ENCODE measurements around the gene IGLL1.
"Not testable (repeated sequence)": the region's sequence is repeated elsewhere in the genome, so short reads cannot be mapped to it uniquely, and the experiment has no call there.

IGLL1 gene

DNA sequence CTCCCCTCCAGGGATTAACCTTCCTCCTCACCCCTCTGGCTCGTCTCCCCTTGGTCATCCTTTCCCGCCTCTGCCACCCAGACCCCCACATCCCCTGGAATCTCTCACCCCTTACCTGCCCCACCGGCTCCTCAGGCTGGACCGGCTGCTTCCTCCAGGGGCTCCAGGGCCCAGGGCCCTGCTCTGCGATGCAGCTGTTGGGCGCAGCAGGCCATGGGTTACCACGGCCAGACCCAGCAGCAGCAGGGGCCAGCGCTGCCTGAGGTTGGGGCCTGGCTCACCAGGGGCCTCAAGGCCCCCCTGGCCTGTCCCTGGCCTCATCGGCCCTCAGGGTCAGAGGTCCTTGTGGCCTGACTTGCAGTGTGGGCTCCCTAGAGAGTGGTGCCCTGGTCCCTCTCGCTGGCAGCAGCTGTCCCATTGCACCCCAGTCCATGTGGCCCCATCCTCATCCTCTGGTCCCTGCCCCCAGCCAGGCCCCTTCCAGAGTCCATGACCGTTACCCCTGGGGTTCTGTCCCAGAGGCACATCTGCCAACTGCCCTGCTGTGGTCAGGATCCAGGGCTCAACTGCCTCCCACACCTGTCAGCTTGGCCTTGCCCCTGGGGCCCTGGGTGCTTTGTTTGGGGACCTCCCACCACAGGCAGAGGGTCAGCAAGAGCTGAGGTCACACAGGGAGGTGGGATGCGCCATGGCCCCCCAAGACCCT, at the start of gene IGLL1:
Gene IGLL1, minus strand, starts transcription at position 421 of the 706 bp plus-strand sequence. Its CDS starts 100 bp downstream, at position 321.
- no peak within 1 kb of the TSS for H3K4me3 ChIP-seq (ENCODE audit: low read length)
- H3K9me3 ChIP-seq (ENCODE audit: control insufficient read depth, low read length) = no peaks in the 10 kb centered on the region
- no peaks in the 10 kb centered on the region for H3K36me3 ChIP-seq (ENCODE audit: control insufficient read depth, insufficient read depth, low read length)
- no peaks in the 10 kb centered on the region for H3K27me3 ChIP-seq (ENCODE audit: control insufficient read depth, insufficient read depth, low read length)
- H3K4me1 ChIP-seq (ENCODE audit: control insufficient read depth, insufficient read depth, low read length) = no peaks in the 10 kb centered on the region
- H3K9ac ChIP-seq (ENCODE audit: low read length) = no peak within 1 kb of the TSS

DNA sequence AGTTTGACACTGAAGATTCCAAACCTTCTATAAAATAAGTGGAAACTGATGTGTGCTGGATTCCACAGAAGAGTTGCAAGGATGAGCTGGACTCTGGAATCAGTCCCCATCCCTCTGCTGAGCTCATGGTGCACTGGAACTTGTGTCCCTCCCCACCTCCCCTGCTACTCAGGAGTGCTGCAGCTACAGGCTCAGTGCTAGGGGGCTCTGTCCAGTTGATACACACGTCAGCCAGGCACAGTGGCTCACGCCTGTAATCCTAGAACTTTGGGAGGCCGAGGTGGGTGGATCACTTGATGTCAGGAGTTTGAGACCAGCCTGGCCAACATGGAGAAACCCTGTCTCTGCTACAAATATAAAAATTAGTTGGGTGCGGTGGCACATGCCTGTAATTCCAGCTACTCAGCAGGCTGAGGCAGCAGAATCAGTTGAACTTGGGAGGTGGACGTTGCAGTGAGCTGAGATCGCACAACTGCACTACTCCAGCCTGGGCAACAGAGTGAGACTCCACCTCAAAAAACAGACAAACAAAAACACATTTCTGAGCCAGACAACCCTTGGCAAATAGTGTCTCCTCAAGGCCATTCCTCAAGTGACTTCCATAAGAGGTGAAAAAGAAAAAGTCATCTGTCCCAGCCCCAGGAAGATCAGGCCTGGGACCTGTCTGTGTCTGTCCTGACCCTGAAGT, 48.1 kb upstream of the IGLL1 start:
- H3K27me3 ChIP-seq (ENCODE audit: control insufficient read depth, insufficient read depth, low read length); H3K9ac ChIP-seq (ENCODE audit: low read length); H3K36me3 ChIP-seq (ENCODE audit: control insufficient read depth, insufficient read depth, low read length); H3K4me3 ChIP-seq (ENCODE audit: low read length); H3K9me3 ChIP-seq (ENCODE audit: control insufficient read depth, low read length); H3K4me1 ChIP-seq (ENCODE audit: control insufficient read depth, insufficient read depth, low read length): not testable (repeated sequence)

DNA sequence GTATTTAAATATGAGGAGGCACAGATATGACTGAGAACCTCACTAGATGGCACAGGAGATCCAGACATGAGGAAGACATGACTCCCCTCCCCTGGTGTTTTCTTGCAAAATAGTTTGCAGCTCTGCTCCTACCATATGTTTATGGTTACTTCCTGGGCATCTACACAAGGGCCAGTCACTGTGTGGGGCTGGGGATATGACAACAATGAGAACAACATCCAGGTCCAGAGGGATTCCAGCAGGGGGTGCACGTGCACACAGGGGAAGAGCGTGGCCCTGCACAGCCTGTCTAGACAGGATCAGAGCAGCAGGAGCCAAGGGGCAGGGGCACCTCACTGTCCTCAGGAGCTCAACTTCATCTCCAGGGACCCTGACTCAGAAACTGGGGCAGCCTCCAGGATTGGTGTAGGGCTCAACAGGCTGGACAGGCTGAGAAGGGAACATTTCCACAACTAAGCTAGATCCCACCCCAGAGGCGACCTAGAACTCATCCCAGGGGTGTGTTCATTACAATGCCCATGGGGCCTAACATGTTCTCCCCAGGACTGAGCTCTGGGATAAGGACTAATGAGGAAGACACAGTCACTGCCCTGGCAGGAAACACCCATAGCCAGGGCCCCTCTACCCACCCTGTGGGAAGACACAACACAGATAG, 47.4 kb upstream of the IGLL1 start:
- not testable (repeated sequence) for H3K9me3 ChIP-seq (ENCODE audit: control insufficient read depth, low read length); H3K36me3 ChIP-seq (ENCODE audit: control insufficient read depth, insufficient read depth, low read length); H3K4me3 ChIP-seq (ENCODE audit: low read length); H3K27me3 ChIP-seq (ENCODE audit: control insufficient read depth, insufficient read depth, low read length); H3K9ac ChIP-seq (ENCODE audit: low read length); H3K4me1 ChIP-seq (ENCODE audit: control insufficient read depth, insufficient read depth, low read length)

DNA sequence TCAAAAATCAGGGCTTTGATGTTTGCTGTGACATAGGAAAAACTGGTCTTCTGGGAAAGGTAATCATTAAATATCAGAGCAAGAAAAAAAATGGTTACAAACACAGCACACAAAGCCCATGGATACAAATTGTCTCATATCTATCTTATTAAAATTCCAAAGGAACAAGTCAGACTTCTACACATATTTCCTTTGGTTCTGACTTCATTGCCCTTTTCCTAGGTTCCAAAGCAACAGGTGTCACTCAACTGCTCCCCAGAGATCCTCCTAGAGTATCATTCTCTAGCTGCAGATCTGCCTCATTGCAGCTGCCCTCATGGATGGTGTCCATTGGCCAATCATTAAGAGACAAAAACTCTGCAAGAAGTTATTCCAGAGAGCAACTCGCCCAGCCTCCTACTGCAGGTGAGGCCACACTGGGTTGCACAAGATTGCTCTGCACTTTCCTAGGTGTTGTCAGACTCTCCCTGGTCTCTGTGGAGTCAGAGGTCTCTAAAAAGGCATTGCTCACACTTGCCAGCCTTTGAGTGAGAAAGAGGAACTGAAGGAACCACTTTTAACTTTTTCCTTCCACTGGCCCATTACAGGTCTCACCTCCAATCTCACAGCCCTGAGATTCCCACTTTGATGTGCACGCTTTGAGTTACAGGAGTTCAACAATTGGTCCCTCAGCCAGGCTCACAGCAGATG, 46.3 kb upstream of the IGLL1 start:
- no peaks in the 10 kb centered on the region for H3K9me3 ChIP-seq (ENCODE audit: control insufficient read depth, low read length)
- H3K4me1 ChIP-seq (ENCODE audit: control insufficient read depth, insufficient read depth, low read length) = no peaks in the 10 kb centered on the region
- no peaks in the 10 kb centered on the region for H3K36me3 ChIP-seq (ENCODE audit: control insufficient read depth, insufficient read depth, low read length)
- H3K9ac ChIP-seq (ENCODE audit: low read length) = no peak overlapping the region
- no peaks in the 10 kb centered on the region for H3K27me3 ChIP-seq (ENCODE audit: control insufficient read depth, insufficient read depth, low read length)
- H3K4me3 ChIP-seq (ENCODE audit: low read length) = no peak overlapping the region

DNA sequence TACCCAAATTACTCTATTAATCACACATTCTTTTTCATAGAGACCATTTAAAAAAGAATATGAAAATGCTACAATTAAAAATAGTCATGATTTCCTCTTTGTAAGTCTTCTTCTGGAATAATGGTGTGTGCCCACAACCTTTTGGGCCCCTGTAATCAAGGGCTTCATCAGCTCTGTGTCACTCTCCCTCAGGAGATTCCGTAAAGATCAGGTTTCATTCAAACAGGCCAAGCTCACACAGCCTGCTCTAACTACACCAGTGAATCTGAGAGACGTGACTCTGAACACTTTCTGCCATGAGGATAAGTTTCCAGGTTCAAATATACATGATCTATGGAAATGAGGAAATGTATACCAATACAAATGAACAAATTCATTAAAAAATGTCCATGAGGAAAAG, 42.5 kb upstream of the IGLL1 start:
- Histone ChIP-seq H3K9me3 (ENCODE audit: control insufficient read depth, low read length) (no peaks in the 10 kb centered on the region), H3K4me1 (ENCODE audit: control insufficient read depth, insufficient read depth, low read length) (no peaks in the 10 kb centered on the region), H3K9ac (ENCODE audit: low read length) (no peak overlapping the region), H3K27me3 (ENCODE audit: control insufficient read depth, insufficient read depth, low read length) (no peaks in the 10 kb centered on the region), H3K4me3 (ENCODE audit: low read length) (no peak overlapping the region), H3K36me3 (ENCODE audit: control insufficient read depth, insufficient read depth, low read length) (no peaks in the 10 kb centered on the region)

DNA sequence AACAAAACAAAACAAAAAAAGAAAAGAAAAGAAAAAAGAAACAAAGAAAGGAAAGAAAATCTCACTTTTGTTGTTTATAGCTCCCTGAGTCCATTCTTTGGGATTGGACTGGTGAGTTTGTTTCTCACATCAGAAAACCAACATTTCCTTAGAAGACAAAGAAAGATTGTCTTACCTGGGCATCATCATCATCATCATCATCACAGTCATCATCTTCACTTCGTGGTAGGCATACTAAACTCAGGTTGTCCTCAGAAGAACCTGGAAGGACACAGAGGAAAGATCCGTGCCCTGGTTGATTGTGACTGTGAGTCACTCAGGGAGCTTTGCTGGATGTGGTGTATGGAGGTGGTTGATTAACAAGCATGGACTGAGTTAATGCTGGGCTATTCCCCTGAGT, 41.8 kb upstream of the IGLL1 start:
- H3K4me3 ChIP-seq (ENCODE audit: low read length); H3K36me3 ChIP-seq (ENCODE audit: control insufficient read depth, insufficient read depth, low read length); H3K9ac ChIP-seq (ENCODE audit: low read length); H3K27me3 ChIP-seq (ENCODE audit: control insufficient read depth, insufficient read depth, low read length); H3K4me1 ChIP-seq (ENCODE audit: control insufficient read depth, insufficient read depth, low read length); H3K9me3 ChIP-seq (ENCODE audit: control insufficient read depth, low read length): not testable (repeated sequence)

DNA sequence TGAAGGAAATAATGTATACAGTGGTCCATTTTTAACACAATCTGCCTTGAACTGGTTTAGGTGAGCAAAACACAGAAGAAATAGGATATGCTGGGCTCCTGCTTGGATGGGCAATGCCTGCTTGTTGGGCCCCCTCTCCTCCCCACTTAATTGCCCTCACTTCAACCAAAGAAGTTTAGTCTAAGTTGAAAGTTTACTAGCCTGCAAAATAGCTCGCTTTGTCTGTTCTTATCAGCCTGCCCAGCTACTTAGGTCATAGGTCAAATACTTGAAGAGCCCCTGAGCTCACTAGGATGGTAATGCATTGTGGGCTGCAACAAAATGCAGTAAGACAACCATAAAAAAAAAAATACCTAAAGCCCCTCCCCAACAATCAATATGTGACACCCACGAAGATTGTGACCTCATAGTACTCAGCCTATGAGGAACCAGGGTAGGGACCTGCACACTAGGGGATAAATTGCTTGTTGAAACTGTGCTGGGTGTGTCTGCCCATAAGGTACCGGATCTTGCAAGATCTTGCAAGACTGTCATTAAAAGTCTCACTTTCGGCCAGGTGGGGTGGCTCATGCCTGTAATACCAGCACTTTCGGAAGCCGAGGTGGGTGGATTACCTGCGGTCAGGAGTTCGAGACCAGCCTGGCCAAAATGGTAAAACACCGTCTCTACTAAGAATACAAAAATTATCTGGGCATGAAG, 41.1 kb upstream of the IGLL1 start:
- Histone ChIP-seq H3K9ac (ENCODE audit: low read length) (no peak overlapping the region), H3K9me3 (ENCODE audit: control insufficient read depth, low read length) (no peaks in the 10 kb centered on the region), H3K4me1 (ENCODE audit: control insufficient read depth, insufficient read depth, low read length) (no peaks in the 10 kb centered on the region), H3K4me3 (ENCODE audit: low read length) (no peak overlapping the region), H3K27me3 (ENCODE audit: control insufficient read depth, insufficient read depth, low read length) (no peaks in the 10 kb centered on the region), H3K36me3 (ENCODE audit: control insufficient read depth, insufficient read depth, low read length) (no peaks in the 10 kb centered on the region)

DNA sequence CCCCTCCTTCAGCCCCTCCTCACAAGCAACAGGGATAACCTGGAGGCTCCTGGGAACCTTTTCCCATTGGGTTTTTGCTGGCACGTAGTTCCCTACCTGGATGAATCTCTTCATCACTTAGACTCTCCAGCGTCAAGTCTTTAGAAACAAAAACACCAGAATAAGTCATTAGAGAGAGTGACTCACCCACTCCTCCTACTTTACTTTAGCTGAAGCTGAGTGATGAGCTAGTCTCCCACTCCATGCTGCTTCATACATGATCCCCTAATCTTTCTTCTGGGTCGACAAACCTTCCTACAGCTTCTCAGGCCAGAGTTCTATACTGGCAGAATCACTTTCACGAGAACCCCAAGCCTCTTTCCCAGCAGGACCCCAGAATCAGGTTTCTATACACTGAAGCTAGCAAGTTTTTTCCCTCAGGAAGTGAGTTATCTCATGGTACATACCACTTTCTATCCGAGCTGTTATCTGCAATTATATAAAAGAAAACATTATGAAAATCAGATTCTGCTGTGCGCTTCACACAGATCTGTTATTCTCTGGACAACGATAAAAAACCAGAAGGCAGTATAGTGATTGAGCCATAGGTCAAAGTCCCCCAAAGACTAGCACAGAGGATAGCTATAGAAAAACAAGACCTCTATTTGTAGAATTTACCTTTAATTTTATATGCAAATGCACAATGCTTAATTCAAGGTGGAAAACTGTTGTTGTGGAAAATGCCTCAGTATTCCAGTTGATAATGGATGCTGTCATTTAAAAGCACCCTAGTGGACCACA, 33.3 kb upstream of the IGLL1 start:
- no peak overlapping the region for H3K4me3 ChIP-seq (ENCODE audit: low read length)

DNA sequence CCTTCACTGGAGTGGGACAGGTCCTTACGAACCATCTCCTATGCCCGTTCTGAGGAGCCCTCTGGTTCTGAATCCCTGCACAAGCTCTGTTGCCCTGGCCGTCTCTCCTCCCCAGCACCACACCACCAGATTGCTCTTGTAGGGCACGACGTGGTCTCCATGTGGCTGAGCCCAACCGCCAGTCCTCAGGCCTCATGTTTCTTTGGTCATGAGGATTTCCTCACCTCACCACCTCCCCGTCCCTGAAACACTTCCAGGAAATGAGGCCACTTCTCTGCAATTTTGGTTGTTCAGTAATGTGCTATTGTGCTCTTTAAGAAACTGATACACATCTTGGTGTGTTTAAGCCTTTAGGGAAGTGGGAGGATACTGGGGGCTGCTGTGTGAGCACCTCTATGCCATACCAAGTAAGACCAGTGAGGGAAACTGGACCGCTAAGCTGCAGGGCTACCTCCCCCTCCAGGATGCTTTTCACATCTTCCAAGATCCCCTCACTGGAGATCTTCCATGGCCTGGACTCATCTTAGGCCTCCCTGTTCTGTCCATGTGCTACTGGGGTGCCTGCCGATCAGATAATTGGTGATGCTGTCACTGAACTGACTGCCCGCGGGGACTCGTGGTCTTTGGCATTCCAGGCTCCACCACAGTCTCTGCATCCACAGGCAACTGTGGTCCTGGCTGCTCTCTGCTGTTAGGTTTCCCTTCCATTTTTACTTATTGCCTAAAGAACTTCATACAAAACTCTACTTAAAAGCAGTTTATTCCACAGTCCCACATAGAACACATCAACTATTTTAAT, 30.1 kb upstream of the IGLL1 start:
- H3K36me3 ChIP-seq (ENCODE audit: control insufficient read depth, insufficient read depth, low read length) = no peaks in the 10 kb centered on the region
- no peak overlapping the region for H3K4me3 ChIP-seq (ENCODE audit: low read length)
- H3K4me1 ChIP-seq (ENCODE audit: control insufficient read depth, insufficient read depth, low read length) = no peaks in the 10 kb centered on the region
- no peak overlapping the region for H3K9ac ChIP-seq (ENCODE audit: low read length)
- no peaks in the 10 kb centered on the region for H3K9me3 ChIP-seq (ENCODE audit: control insufficient read depth, low read length)
- peaks cover 4% of the 10 kb centered on the region for H3K27me3 ChIP-seq (ENCODE audit: control insufficient read depth, insufficient read depth, low read length)

More for the DNA sequence above, 33.3 kb upstream of the IGLL1 start:
- H3K36me3 ChIP-seq (ENCODE audit: control insufficient read depth, insufficient read depth, low read length) = no peaks in the 10 kb centered on the region
- H3K9ac ChIP-seq (ENCODE audit: low read length) = no peak overlapping the region
- H3K9me3 ChIP-seq (ENCODE audit: control insufficient read depth, low read length) = no peaks in the 10 kb centered on the region
- H3K27me3 ChIP-seq (ENCODE audit: control insufficient read depth, insufficient read depth, low read length) = no peaks in the 10 kb centered on the region
- no peaks in the 10 kb centered on the region for H3K4me1 ChIP-seq (ENCODE audit: control insufficient read depth, insufficient read depth, low read length)

DNA sequence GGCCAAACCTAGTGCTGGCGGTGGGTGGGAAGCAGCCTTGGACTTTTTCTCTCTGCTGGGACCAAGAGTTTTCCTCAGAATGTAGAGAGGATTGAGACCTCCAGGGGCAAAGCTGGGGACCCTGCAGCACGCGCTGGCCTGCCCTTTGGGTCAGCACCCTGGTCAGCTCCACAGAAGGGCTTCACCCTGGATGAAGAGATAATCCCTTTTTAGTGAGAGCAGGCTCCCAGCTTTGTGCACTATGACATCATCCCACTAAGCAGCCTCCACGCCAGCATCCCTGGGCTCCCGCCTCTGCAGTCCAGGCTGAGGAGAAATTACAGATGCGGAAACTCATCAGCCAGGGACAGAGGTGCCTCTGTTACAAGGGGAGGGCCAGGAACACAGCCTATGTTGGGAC, 28.5 kb upstream of the IGLL1 start:
- no peak overlapping the region for H3K9ac ChIP-seq (ENCODE audit: low read length)
- H3K27me3 ChIP-seq (ENCODE audit: control insufficient read depth, insufficient read depth, low read length) = peaks cover 4% of the 10 kb centered on the region
- no peaks in the 10 kb centered on the region for H3K4me1 ChIP-seq (ENCODE audit: control insufficient read depth, insufficient read depth, low read length)
- H3K36me3 ChIP-seq (ENCODE audit: control insufficient read depth, insufficient read depth, low read length) = no peaks in the 10 kb centered on the region
- no peak overlapping the region for H3K4me3 ChIP-seq (ENCODE audit: low read length)
- H3K9me3 ChIP-seq (ENCODE audit: control insufficient read depth, low read length) = no peaks in the 10 kb centered on the region
